HG03565 (cell line): ENCODE results near the gene NLGN1.

Source experiments
- ATAC-seq: cut with Tn5 transposase; IDR thresholded peaks from one replicate; pipeline ENCODE4 v1.9.1; 2021; ENCODE audit warnings: mild to moderate bottlenecking, moderate library complexity; ENCODE audit not compliant: unreplicated experiment

Gene NLGN1

GRCh38 chr3:174318181-174318580, 920.6 kb downstream of the NLGN1 start:
- no peak for ATAC-seq

DNA sequence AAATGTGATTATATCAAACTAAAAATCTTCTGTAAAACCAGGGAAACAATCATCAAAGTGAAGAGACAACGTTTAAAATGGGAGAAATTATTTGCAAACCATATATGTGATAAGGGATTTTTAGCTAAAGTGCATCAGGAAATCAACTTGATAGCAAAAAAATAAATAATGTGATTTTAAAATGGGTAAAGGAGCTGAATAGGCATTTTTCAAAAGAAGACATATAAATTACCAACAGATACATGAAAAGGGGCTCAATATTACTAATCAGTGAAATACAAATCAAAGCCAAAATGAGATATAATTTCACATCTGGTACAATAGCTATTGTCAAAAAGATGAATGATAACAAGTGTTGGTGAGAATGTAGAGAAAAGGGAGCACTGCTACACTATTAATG, 924.0 kb downstream of the NLGN1 start:
- ATAC-seq, result no peak

DNA sequence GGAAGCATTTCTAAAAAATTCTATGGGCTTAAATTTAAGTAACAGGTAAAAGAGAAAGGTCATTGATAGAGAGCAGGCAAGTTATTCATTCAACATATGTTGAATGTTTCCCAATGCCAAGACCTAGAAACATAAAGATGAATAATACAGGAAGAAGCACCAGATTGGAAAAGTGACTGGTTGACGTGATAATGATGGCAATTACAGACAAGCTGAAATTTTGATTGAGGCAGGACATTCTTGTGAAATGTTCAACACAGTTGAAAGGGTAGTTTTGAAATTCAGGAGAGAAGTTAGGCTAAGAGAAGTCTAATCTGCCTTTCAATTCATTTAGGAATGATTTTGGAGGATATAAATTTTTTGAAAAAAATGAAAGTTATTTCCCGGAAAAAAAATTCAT, 925.2 kb downstream of the NLGN1 start:
- no peak for ATAC-seq

DNA sequence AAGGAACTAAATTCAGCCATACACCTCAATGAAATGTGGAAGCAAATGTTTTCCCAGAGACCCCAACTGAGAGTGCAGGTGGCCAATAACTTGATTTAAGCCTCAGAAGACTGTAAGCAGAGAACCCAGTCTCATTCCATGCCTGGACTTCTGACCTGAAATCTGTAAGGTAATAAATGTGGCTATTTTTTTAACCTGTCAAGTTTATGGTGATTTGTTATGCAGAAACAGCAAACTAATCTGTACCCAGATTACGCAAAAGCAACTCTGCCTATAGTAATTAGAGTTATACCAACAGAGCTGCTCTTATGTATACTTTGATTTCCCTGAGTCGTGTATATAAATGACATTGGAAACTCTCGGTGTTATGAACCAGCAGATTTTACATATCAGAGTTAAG, 927.6 kb downstream of the NLGN1 start:
- ATAC-seq, result no peak

GRCh38 chr3:174325834-174326700, 928.5 kb downstream of the NLGN1 start:
- no peak for ATAC-seq

DNA sequence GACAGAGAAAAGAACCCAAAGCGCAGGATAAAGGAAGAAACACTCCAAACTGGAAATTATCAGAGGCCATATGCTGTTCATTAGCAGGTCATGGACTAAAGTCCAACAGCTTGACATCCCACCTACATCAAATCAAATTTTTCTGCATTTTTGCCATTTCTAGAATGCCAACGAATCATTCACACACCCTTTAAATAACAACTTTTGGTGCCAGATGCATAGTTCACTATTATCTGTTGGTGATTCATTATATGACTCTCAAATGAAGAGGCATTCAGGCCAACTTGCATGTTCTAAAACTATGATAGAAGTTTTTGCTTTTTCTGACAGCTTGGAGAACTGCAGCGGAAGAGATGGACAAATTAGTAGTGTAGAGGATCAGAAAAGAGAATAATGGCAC, 931.8 kb downstream of the NLGN1 start:
- ATAC-seq, result no peak

DNA sequence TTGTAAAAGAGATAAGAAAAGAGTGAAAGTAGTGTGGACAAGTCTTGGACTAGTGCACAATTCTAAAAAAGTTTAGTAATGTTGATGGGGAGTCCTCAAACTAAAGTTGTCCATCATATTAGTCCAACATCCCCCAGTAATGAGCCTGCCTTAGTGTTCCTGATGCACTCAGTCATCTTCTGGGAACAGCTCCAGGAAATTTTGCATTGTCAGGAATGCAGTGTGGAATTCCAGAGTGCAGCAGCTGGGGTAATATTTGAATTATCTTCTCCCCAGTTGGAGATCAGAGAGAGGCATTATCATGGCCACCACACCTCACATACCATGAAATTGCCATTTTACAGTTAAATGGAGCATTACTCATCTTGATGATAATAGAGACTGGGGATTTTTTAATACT, 932.8 kb downstream of the NLGN1 start:
- ATAC-seq, result no peak

DNA sequence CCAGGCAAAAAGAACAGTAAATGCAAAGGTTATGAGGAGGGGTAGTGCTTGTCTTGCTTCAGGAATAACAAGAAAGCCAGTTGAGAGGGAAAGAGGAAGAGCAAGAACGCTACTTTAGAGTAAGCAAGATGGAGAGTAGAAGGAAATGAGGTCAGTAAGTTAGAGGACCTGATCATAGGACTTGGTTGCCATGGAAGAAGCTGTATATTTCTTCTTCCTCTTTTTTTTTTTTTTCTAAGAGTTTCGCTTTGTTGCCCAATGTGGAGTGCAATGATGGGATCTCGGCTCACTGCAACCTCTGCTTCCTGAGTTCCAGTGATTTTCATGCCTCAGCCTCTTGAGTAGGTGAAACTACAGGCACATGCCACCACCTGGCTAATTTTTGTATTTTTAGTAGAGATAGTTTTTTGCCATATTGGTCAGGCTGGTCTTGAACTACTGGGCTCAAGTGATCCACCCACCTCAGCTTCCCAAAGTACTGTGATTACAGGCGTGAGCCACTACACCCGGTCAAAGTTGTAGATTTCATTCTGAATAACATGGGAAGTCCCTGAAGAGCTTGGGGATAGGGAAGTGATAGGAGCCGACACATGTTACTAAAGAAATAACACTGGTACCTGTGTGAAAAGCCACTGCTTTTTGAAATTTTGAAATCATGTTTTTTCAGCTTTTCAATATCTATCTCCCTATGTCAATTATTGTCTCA, 933.7 kb downstream of the NLGN1 start:
- no peak for ATAC-seq

DNA sequence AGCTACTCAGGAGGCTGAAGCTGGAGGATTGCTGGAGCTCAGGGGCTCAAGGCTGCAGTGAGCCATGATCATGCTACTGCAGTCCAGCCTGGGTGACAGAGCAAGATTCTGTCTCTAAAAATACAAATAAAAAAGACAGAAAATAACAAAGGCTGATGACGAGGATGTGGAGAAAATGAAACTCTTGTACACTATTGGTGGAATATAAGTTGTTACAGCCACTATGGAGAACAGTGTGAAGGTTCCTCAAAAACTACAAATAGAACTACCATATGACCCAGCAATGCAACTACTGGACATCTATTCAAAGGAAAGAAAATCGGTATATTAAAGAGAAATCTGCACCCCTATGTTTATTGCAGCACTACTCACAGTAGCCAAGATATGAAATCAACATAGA, 934.8 kb downstream of the NLGN1 start:
- ATAC-seq, result no peak

- no peak for ATAC-seq
Measured at GRCh38 chr3:174333640-174334039, 936.1 kb downstream of the NLGN1 start.

- ATAC-seq, result no peak
Measured at GRCh38 chr3:174334111-174334510, 936.6 kb downstream of the NLGN1 start.

GRCh38 chr3:174335324-174335723, 937.8 kb downstream of the NLGN1 start:
- no peak for ATAC-seq

DNA sequence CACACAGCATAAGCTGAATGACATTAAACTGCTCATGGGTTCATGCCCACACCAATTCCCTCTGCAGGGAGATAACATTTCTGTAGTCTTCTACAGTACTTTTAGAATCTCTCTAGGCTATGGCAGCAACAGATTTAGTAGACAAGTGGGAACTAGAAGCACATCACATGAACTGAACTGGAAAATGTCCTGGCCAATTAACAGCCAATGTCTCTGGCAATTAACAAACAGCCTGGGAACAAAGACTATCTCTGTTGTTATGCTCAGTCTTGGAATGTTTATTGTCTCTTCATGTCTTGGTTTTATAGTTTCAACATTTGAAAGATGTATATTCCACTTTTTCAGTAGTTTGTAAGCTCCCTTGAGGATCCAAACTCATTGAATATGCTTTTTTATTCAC, 938.4 kb downstream of the NLGN1 start:
- no peak for ATAC-seq
